Esophagus (tissue), 2 donors: ENCODE data around the gene KCNT2. TPM values are rescaled to one million over a fixed set of nuclear protein-coding genes. Genes with fewer than 3 reads are reported as not detected.
"Not testable (repeated sequence)": the region's sequence is repeated elsewhere in the genome, so short reads cannot be mapped to it uniquely, and the experiment has no call there.

Experiments used
- H3K27ac ChIP-seq, 2 donors: one replicate each; pipeline ENCODE4 v1.5.1; 2013; ENCODE audit warnings: low read depth in 2 of 2, mild to moderate bottlenecking in 2 of 2, inconsistent platforms in 1 of 2, low read length in 1 of 2, moderate library complexity in 1 of 2
- H3K27me3 ChIP-seq, 2 donors: one replicate each; pipeline ENCODE4 v1.6.1; 2013; ENCODE audit warnings: low read length in 2 of 2, control low read depth in 1 of 2, mild to moderate bottlenecking in 1 of 2; ENCODE audit not compliant: insufficient read depth in 2 of 2, control insufficient read depth in 1 of 2
- H3K36me3 ChIP-seq, 2 donors: one replicate each; pipeline ENCODE4 v1.6.1; 2013; ENCODE audit warnings: low read length in 1 of 2; ENCODE audit not compliant: control insufficient read depth in 2 of 2, insufficient read depth in 2 of 2
- H3K4me1 ChIP-seq, 2 donors: one replicate each; pipeline ENCODE4 v1.6.1; 2013; ENCODE audit warnings: low read length in 1 of 2; ENCODE audit not compliant: control insufficient read depth in 2 of 2, insufficient read depth in 2 of 2
- H3K4me3 ChIP-seq, 2 donors: one replicate each; pipeline ENCODE4 v1.5.1; 2013; ENCODE audit warnings: low read length in 2 of 2, mild to moderate bottlenecking in 2 of 2, low read depth in 1 of 2, moderate library complexity in 1 of 2
- H3K9me3 ChIP-seq, 2 donors: one replicate each; pipeline ENCODE4 v1.6.1; 2013; ENCODE audit warnings: mild to moderate bottlenecking in 2 of 2, low read depth in 1 of 2, low read length in 1 of 2, moderate library complexity in 1 of 2; ENCODE audit not compliant: control insufficient read depth in 2 of 2, insufficient read depth in 1 of 2
- WGBS, 2 donors: extraction: QIAGEN DNeasy Blood & Tissue Kit; methylation state at CpG; one replicate each; pipeline ENCODE4 v1.1.7; 2013; 5-methylcytosine and 5-hydroxymethylcytosine counted together
- polyA plus RNA-seq, 2 donors: library from polyadenylated mRNA; stranded (reverse); fragments of 200-250 nt; gene quantifications; one replicate each; pipeline ENCODE4 v1.2.3, GENCODE V29; 2013
- donor health status: healthy with polysubstance abuse.
- donor health status: Bipolar disorder and iron deficiency.

KCNT2 gene
- polyA plus RNA-seq, 2 donors: 0.22 to 0.49 TPM

GRCh38 chr1:196302420-196302819 is 305.8 kb downstream of the KCNT2 start:
- no peaks in the 10 kb centered on the region for H3K9me3 ChIP-seq
- H3K4me3 ChIP-seq: no peak overlapping the region
- no peaks in the 10 kb centered on the region for H3K36me3 ChIP-seq
- H3K27me3 ChIP-seq: no peaks in the 10 kb centered on the region
- WGBS, 2 donors: 75 to 88% methylated on average over 1 of the region's 1 CpG
- no peak overlapping the region for H3K27ac ChIP-seq
- no peaks in the 10 kb centered on the region for H3K4me1 ChIP-seq

- Histone ChIP-seq H3K27ac (no peak overlapping the region), H3K27me3 (no peaks in the 10 kb centered on the region), H3K4me3 (no peak overlapping the region), H3K4me1 (no peaks in the 10 kb centered on the region), H3K9me3 (no peaks in the 10 kb centered on the region), H3K36me3 (no peaks in the 10 kb centered on the region)
Measured at GRCh38 chr1:196295766-196296165, 312.5 kb downstream of the KCNT2 start.

- WGBS, 2 donors: 87 to 91% methylated on average over 3 of the region's 3 CpGs
- Histone ChIP-seq H3K4me3 (no peak overlapping the region), H3K9me3 (no peaks in the 10 kb centered on the region), H3K27me3 (no peaks in the 10 kb centered on the region), H3K4me1 (no peaks in the 10 kb centered on the region), H3K36me3 (no peaks in the 10 kb centered on the region), H3K27ac (no peak overlapping the region)
Measured at GRCh38 chr1:196278816-196279215, 329.4 kb downstream of the KCNT2 start.

- H3K4me1 ChIP-seq: no peaks in the 10 kb centered on the region
- no peak overlapping the region for H3K27ac ChIP-seq
- H3K4me3 ChIP-seq: no peak overlapping the region
- H3K27me3 ChIP-seq: no peaks in the 10 kb centered on the region
- H3K36me3 ChIP-seq: no peaks in the 10 kb centered on the region
- H3K9me3 ChIP-seq: no peaks in the 10 kb centered on the region
Measured at GRCh38 chr1:196277860-196278259, 330.4 kb downstream of the KCNT2 start.

GRCh38 chr1:196271212-196271947 is 336.9 kb downstream of the KCNT2 start:
- 63 to 69% methylated on average over 6 of the region's 6 CpGs for WGBS, 2 donors
- Histone ChIP-seq H3K27me3 (no peaks in the 10 kb centered on the region), H3K9me3 (no peaks in the 10 kb centered on the region), H3K4me1 (no peaks in the 10 kb centered on the region), H3K36me3 (no peaks in the 10 kb centered on the region), H3K27ac (no peak overlapping the region), H3K4me3 (no peak overlapping the region)

- 89 to 92% methylated on average over 4 of the region's 4 CpGs for WGBS, 2 donors
- not testable (repeated sequence) for H3K4me1 ChIP-seq, H3K36me3 ChIP-seq, H3K27me3 ChIP-seq, H3K9me3 ChIP-seq, H3K27ac ChIP-seq, H3K4me3 ChIP-seq
Measured at GRCh38 chr1:196263086-196263485, 345.2 kb downstream of the KCNT2 start.

- no peak overlapping the region for H3K4me3 ChIP-seq
- no peak overlapping the region for H3K27ac ChIP-seq
- no peaks in the 10 kb centered on the region for H3K36me3 ChIP-seq
- no peaks in the 10 kb centered on the region for H3K4me1 ChIP-seq
- no peaks in the 10 kb centered on the region for H3K9me3 ChIP-seq
- no peaks in the 10 kb centered on the region for H3K27me3 ChIP-seq
Measured at GRCh38 chr1:196260270-196260669, 348.0 kb downstream of the KCNT2 start.

GRCh38 chr1:196259316-196259715 is 348.9 kb downstream of the KCNT2 start:
- no peak overlapping the region for H3K27ac ChIP-seq
- 60 to 67% methylated on average over 2 of the region's 2 CpGs for WGBS, 2 donors
- H3K9me3 ChIP-seq: no peaks in the 10 kb centered on the region
- H3K4me3 ChIP-seq: no peak overlapping the region
- H3K4me1 ChIP-seq: no peaks in the 10 kb centered on the region
- no peaks in the 10 kb centered on the region for H3K36me3 ChIP-seq
- no peaks in the 10 kb centered on the region for H3K27me3 ChIP-seq

GRCh38 chr1:196255762-196256161 is 352.5 kb downstream of the KCNT2 start:
- no peak overlapping the region for H3K27ac ChIP-seq
- no peaks in the 10 kb centered on the region for H3K9me3 ChIP-seq

GRCh38 chr1:196229546-196229945 is 378.7 kb downstream of the KCNT2 start:
- no peak overlapping the region for H3K4me3 ChIP-seq
- no peaks in the 10 kb centered on the region for H3K27me3 ChIP-seq
- H3K27ac ChIP-seq: no peak overlapping the region
- H3K36me3 ChIP-seq: no peaks in the 10 kb centered on the region
- H3K9me3 ChIP-seq: no peaks in the 10 kb centered on the region
- no peaks in the 10 kb centered on the region for H3K4me1 ChIP-seq

More at GRCh38 chr1:196255762-196256161, 352.5 kb downstream of the KCNT2 start:
- no peaks in the 10 kb centered on the region for H3K27me3 ChIP-seq
- H3K4me1 ChIP-seq: no peaks in the 10 kb centered on the region
- H3K4me3 ChIP-seq: no peak overlapping the region
- H3K36me3 ChIP-seq: no peaks in the 10 kb centered on the region
